HG02642 (cell line): ENCODE results near the gene GSAP.

Source experiments
- ATAC-seq: cut with Tn5 transposase; IDR thresholded peaks from one replicate; pipeline ENCODE4 v1.9.1; 2021; ENCODE audit warnings: mild to moderate bottlenecking; ENCODE audit not compliant: unreplicated experiment, poor library complexity

Gene GSAP

GRCh38 chr7:77441046-77441445 is 24.9 kb upstream of the GSAP start:
- no peak for ATAC-seq

GRCh38 chr7:77439572-77439971 is 23.4 kb upstream of the GSAP start:
- no peak for ATAC-seq

GRCh38 chr7:77438131-77438530 is 22.0 kb upstream of the GSAP start:
- no peak for ATAC-seq

- ATAC-seq: no peak
Observed at GRCh38 chr7:77434570-77435275, 18.6 kb upstream of the GSAP start.

- ATAC-seq: no peak
Observed at GRCh38 chr7:77433901-77434300, 17.8 kb upstream of the GSAP start.

- no peak for ATAC-seq
Observed at GRCh38 chr7:77430927-77431326, 14.8 kb upstream of the GSAP start.

- no peak for ATAC-seq
Observed at GRCh38 chr7:77428777-77429231, 12.7 kb upstream of the GSAP start.

- no peak for ATAC-seq
Observed at GRCh38 chr7:77427996-77428603, 12.0 kb upstream of the GSAP start.

GRCh38 chr7:77426521-77427051 is 10.4 kb upstream of the GSAP start:
- ATAC-seq: no peak

- ATAC-seq: peak; percentile 67
Observed at GRCh38 chr7:77426052-77426404, 9.9 kb upstream of the GSAP start.

GRCh38 chr7:77425101-77426051 is 9.2 kb upstream of the GSAP start:
- no peak for ATAC-seq

- ATAC-seq: no peak
Observed at GRCh38 chr7:77422500-77422899, 6.4 kb upstream of the GSAP start.

GRCh38 chr7:77420986-77421672 is 5.0 kb upstream of the GSAP start:
- no peak for ATAC-seq

- ATAC-seq: no peak
Observed at GRCh38 chr7:77420438-77420837, 4.3 kb upstream of the GSAP start.

- ATAC-seq: no peak
Observed at GRCh38 chr7:77419102-77419501, 3.0 kb upstream of the GSAP start.

GRCh38 chr7:77417801-77418200 is 1.7 kb upstream of the GSAP start:
- no peak for ATAC-seq

GRCh38 chr7:77416621-77417371 is 647 bp upstream of the GSAP start:
- no peak for ATAC-seq

- ATAC-seq: peak; percentile 43
Observed at GRCh38 chr7:77415476-77415822, 700 bp downstream of the GSAP start.

GRCh38 chr7:77413861-77414424 is 2.2 kb downstream of the GSAP start:
- ATAC-seq: no peak
